HG03097 (cell line): ENCODE measurements around the gene NGEF.

Experiments used
- ATAC-seq: cut with Tn5 transposase; IDR thresholded peaks from one replicate; pipeline ENCODE4 v1.9.1; 2021; ENCODE audit not compliant: unreplicated experiment, low FRiP score

Gene NGEF

DNA sequence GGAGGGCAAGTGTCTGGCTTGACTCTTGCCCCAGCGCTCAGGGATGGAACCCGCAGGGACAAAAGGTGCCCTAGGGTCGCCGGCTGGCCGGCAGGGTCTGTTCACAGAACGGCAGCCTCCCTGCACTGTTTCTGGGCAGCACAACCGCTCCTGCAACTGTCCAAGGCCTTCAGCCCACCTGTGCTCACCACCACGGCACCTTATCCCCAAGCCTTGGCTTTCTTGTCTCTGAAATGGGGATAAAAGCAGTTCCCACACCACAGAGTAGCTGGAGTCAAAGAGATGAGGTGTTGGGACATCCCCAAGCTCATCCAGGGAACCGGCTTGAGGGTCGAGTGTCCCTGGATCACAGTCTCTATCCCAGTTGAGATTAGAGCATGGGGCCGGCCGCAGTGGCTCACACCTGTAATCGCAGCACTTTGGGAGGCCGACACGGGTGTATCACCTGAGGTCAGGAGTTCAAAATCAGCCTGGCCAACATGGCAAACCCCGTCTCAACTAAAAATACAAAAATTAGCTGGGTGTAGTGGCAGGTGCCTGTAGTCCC is 138.3 kb downstream of the NGEF start:
- no peak for ATAC-seq

DNA sequence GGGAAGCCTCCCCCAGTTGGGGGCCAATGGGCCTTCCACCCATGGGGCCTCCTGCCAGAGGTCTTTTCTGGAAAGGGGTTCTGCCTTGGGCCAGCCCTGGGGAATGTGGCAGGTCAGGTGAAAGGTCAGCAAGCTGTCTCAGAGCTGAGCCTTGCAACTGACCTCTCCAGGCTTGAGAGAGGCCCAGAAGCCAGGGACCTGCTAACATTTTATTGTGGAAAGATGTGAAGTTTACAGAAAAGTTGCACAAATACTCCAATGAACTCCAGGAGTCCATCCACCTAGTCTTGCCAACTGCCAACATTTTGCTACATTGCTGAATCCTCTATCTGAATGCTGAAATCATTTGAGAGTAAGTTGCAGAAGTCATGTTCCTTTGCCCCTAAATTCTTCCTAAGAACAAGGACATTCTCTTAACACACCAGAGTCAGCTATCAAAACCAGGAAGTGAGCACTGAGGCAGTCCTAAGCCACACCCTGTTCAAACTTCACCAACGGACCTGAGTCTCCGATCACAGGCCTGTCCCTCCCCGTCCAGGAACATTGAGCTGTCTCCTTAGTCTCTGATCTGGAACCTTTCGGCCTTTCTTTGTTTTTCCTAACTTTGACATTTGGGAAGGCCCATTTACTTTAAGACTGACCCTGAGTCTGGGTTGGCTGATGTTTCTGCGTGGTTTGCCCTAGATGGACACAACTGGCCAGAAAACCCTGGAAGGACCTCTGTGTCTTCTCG is 139.0 kb downstream of the NGEF start:
- ATAC-seq, result no peak

DNA sequence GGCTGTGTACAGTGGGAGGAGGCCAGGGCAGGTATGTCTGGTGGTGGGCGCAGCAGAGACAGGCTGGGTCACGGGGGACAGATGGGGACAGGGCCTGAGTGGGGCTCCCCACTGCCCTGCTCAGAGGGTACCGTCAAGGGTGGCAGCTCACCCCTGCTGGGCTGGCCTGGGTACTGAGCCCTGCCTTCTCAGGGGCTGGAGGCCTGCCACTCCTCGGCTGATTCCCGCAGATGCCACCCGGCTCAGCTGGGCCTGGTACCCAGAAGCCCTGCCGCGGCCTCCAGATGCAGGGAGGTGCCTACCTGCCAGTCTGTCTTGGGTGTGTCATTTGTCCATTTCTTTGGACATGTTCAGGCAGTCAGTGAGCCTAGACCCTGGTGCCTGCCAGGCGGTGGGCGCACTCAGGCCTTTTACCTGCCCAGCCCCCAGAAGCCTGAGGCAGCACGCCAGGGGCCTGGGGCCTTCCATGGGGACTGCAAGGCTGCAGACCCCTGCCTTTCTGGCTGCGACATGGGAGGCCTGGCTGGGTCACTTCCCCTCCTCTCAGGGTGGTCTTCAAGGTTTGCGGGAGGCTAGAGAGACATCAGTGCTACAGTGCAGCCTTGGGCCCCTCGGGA is 139.7 kb downstream of the NGEF start:
- ATAC-seq, result no peak

DNA sequence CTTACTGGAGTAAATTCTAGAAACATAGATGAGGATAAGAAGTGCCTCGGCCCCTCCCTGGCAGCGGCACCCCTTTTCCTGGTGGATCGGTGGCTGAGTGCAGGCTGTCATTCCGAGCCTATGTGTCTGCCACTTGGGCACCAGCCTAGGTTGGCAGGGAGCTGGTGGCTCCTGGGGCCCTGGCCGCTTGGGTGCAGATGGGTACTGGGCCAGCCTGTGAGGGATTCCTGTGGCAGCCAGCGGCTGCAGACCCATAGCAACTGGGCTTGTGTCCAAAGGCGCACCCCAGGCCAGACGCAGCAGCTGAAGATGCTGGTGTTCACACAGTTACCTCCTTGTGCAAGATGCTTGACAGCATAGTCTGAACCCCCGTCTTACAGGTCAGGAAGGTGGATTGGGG is 140.2 kb downstream of the NGEF start:
- no peak for ATAC-seq

DNA sequence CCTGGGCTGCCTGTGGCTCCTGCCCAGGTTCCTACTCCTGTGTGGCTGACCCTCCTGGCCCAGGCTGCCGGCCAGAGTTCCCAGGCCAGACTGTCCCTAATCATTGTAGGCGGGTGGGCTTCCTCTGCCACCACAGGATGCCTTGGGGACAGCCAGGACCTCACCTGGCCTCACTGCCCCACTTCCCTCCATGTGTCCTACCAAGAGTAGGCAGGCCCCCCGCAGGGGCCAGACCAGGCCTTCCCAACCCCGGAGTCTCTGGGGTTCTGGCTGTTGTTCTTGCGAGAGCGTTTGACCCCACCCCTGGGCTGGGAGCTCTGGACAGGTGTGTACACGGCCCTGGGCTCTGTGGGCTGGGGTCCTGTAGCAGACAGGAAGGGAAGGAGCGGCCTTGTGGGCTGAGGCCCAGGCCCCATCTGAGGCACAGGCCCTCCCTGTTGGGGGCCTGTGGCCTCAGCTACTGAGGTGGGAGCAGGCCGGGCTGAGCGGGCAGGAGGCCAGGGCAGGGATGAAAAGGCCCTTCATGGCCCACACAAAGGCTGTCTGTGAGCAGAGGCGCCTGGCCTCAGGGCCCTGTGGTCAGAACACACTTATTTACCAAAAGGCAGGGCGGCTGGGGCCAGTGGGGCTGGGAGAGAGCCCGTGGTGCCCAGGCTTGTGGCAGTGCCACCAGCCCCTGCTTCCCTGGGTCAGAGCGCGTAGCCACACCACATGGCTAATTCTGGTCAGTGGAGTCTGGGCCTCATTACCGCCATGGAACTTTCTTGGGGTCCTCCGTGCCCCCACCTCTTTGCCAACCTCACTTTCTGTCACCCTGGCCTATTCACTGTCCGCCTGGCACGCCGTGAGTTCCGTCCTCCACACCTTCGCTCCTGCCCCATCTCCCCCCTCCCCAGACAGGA is 141.0 kb downstream of the NGEF start:
- no peak for ATAC-seq

DNA sequence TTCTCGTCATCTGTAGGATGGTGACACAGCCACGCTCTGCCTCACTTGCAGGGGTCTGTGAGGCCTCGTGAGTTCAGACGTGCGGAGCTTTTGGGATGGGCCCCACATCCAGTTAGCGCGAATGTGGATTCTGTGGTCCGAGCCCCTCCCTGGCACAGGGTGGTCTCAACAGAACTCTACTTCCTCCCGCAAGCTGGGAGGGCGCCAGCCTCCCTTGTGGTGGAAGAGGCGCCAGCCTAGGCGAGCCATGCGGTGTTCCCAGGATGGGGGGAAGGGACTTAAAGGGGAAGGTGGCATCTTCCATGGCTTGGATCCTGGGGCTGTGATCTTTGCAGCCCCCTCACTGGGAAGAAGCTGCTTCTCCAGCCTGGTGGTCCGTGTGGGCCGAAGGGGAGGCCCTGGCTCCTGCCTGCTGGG is 141.6 kb downstream of the NGEF start:
- no peak for ATAC-seq

DNA sequence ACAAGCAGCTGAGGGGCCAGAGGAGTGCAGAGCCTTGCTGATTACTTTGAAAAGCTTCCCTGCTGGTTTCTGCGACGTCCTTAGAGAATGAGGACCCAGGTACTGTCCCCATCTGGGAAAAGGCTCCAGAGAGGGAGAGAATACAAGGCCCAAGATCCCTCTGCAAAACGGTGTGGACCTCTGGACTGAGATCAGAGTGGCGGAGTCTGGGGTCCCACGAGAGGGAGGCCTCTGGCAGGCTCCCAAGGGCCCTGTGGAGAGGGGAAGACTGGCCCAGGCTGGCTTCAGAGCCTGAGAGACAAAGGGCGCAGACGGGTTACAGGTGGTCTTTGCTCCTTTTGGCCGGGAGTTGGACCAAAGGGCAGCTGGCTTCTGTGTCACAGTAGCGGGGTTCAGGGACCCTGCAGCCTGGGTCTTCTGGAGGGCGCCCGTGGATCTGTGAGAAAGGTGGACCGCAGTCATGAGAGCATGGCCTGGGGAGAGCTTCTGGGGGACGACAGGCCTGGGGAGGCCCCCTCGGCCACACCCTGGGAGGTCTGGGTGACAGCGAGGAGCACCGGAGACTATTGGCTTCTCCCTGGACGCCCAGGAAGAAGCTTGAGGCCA is 142.2 kb downstream of the NGEF start:
- ATAC-seq, result no peak

DNA sequence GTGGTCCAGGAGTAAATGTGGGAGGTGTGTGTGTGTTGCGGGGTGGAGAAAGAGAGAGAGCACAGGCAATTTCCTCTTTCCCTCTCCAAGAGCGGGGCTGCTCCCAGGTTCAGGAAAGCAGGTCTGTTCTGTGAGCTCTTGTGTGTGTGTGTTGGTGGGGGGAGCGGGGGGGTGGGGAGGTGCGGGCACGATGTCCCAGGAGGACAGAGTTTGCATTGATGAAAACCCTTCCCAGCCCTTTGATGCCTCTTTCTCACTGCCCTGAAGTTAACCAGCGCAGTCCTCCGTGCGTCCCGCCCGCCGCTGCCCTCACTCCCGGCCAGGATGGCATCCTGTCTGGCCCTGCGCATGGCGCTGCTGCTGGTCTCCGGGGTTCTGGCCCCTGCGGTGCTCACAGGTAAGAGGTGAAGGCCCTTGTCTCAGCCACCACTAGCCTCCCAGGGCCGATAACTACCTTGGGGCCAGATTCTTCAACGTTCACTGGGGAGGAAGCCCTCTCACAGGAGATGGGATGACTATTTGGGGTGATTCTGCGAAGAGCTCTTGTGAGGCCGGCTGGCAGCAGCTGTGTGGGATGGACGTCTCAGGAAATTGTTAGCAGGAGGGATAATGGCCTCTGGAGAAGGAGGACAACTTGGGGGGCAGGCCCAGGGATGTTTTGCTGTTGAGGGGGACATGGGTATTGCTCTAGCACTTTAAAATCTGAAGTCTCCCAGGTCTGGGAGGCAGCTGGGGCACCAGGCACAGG is 142.9 kb downstream of the NGEF start, which contains the start of gene SNORC:
Gene SNORC (plus strand): TSS at position 247 of the 748 bp plus-strand sequence. CDS start 78 bp downstream, at position 325.
- ATAC-seq, result no peak

DNA sequence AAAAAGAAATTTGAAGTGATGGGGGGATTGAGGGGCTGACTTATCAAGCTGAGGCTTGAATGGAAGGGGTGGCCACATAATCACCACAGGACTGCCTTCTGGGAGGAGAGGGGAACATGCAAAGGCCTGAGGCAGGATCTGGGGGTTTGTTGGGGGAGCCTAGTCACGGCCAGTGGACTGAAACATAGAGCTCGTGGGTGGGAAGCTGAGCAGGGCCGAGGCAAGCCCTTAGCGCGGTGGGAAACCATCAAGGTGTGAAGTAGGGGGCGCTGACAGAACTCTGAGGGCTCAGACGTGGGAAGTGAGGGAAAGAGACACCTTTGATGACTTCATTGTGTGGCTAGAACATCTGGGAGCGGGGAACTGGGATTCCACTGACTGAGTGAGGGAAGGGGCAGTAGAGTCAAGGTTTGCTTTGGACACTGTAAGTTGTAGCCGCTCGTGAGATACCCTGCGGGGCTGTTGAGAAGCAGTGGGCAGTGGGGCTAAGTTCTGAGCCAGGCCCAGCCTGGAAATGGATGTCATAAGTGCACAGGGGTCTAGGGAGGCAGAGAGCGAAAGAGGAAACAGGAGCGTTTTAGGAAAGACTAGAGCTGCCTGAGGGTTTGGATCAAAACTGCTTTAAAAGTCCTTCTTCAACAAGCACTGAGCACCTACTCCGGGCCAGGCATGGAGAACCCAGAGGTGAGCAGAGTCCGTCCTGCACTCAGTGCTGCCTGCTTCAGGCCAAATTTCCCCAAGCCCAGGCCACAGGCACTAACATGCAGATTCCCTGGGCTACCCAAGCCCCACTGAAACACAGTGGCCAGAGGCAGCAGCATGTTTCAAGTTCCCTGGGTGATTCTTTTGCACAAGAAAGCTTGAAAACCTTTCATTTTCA is 143.7 kb downstream of the NGEF start:
- no peak for ATAC-seq

DNA sequence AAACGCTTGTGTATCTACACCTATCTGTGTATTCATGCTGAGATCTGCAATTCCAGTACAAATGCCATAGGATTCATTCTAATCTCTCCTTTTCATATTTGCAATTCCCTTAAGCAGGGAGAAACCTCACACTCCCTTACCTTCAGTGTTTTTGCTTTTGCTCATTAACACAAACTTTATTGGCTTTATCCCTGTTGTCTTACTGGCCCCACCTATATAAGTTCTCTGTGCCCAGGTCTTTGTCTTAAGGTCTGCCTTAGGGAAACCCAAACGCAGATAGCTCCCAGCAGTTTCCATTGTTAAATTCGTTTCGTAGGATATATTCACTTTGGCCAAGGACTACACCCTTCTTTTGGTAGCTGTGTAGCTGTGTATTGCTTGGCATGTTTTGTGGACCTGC is 147.0 kb downstream of the NGEF start:
- no peak for ATAC-seq

DNA sequence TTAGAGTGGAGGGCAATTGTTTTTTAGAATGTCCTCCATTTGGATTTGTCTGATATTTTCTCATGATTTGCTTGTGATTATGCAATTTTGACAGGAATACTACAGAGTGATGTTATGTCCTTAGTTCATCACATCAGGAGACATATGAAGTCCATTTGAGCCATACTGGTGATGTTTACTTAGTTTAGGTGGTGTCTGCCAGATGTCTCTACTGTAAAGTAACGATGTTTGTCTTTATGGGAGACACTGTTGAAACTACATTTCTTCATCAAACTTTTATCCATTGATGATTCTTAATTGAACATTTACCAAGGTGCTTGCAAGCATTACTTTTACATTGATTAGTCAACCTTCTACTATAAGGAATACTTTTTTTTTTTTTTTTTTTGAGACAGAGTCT is 147.9 kb downstream of the NGEF start:
- ATAC-seq, result no peak

DNA sequence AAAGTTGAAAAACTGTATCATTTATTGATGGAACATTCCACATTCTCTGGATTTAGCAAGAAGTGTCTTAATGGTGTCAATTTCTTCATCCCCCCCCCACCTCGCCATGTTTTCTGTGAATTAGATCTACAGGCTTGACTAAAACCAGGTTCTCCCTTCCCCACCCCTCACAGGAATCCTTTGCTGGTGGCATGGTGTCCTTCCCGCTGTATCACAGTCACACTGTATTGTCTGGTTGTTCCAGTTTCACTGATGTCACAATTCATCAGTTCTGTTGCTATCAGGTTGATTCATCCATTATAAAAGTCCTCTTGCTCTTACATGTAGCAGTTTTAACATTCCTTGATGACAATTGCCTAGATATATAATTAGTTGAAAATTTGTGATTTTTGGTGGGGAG is 149.1 kb downstream of the NGEF start:
- no peak for ATAC-seq

DNA sequence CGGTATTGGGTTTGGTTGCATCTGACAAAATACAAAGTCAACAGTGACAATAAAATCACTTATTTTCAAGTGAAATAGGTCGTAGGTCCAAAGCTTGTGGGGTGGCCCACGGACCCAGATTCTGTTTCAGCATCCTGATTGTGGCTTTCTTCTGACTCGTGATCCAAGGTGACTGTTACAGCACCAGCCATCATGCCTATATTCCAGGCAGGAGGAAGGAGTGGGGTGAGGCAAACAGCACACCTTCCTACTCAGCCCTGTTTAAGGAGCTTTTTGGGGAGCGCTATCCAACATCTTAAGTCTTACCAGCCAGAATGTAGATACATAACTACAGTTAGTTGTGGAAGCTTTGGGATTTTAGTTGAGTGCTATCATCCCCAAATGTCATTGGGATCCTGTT is 151.7 kb downstream of the NGEF start:
- ATAC-seq, result no peak

DNA sequence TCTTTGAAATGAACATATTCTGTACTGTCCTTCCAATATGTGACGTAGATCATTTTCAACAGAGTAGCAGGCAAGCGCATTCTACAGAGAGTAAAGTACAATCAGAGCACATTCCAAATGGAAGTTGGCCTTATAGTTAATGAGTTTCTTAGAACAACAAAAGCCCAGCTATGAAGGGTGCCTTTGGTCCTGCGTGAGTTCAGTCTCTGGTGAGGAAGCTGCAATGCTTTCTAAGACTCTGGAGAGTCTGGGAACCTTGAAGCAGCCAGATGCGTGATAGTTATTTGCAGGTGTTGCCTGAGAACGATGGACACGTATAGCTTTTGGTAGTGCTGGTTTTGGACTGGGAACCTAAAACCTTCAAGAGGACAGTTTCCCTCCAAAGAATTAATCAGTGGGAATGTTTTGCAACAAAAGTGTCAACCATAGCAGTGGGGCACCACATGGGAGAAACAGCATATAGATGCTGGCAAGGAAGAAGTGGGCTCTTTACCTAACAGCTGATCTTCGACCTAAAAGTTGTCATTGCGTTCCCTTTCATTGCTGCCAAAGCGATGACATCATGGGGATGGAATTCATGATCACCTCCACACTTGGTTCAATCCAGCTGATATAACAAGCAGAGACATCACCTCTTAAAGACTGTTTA is 152.3 kb downstream of the NGEF start:
- no peak for ATAC-seq

DNA sequence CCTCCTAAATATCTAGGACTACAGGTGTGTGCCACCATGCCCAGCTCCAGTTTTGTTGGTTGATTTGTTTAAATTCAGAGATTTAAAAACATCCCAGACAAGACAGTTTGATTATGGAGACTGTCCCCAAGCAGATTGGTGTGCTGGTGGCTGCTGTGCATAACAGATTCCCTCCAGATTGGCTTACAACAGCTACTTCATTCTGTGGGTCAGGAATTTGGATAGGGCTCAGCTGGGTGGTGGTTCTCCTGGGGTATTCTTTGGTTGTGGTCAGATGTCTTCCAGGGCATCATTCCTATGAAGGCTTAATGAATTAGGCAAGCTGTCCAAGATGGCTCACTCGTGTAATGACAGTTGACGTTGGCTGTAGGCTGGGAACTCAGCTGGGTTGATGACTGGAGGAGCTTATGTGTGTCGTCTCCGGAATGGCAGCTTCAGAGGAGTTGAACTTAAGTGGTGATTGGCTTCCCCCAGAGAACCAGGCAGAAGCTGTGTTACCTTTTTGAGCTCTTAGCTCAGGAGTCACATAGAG is 153.6 kb downstream of the NGEF start:
- no peak for ATAC-seq

DNA sequence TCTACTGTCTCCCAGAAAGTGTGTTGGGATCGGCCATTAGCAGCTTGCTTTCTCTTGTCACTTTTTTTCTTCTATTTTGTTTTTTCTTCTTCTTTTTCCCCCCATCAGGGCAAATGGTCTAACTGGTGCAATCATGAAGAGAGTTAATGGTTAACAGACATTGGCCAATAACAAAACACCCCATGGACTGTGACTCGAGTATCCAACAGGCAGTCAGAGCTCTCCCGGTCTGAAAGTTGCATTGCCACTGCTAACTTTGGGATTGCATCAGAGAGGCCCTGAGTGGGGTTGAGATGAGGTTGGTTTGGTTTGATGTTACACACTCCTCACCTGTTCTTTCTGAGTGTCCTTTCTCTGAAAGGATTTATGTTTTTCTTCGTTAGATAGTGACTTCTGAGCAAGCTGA is 155.9 kb downstream of the NGEF start:
- no peak for ATAC-seq

DNA sequence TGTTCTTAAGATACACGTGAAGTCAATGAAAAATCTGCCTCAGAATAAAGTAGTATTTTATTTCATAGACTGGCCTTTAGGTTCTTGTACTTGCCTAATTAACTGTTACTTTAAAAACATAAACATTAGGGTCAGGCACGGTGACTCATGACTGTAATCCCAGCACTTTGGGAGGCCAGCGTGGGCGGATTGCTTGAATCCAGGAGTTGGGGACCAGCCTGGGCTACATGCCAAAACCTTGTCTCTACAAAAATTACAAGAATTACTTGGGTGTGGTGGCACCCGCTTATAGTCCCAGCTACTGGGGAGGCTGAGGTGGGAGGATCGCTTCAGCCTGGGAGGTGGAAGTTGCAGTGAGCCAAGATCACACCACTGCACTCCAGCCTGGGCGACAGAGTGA is 159.0 kb downstream of the NGEF start:
- no peak for ATAC-seq

DNA sequence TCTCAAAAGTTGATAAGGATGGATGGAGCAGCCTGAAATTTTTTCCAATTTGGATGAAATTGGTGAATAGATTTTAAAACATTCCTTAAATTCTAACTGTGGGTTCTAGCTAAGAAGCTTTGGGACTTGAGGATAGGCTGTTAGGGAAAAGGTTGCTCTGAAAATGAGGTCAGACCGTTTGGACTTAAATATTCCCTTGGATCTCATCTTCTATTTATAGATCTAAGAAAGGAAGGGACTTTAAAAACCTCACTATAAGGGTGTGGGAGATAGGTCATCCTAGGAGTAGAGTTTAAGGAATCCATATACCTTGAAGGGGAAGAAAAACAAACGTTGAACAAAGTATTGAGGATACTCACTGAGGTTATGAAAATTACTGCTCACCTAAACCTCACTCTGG is 160.4 kb downstream of the NGEF start:
- ATAC-seq, result no peak
